ENCODE measurements around the gene CLIP1. TPM values are rescaled to one million over a fixed set of nuclear protein-coding genes. Genes with fewer than 3 reads are reported as not detected.
"Not testable (repeated sequence)": the region's sequence is repeated elsewhere in the genome, so short reads cannot be mapped to it uniquely, and the experiment has no call there.

The CLIP1 gene
- total RNA-seq, 1 donor from 2014 or later = 29.2 TPM

GRCh38 chr12:122356991-122357390 is 65.5 kb downstream of the CLIP1 start:
- DNase-seq (ENCODE audit: low read depth in 2 of 2) = not testable (repeated sequence)

- DNase-seq (ENCODE audit: low read depth in 2 of 2) = peak; percentile 76 to 80
These were observed 66.3 kb downstream of the CLIP1 start for GRCh38 chr12:122356192-122356635.

- no peak for DNase-seq (ENCODE audit: low read depth in 2 of 2)
These were observed 66.8 kb downstream of the CLIP1 start for GRCh38 chr12:122355706-122356105.

GRCh38 chr12:122354958-122355641 is 67.4 kb downstream of the CLIP1 start:
- no peak for DNase-seq (ENCODE audit: low read depth in 2 of 2)

GRCh38 chr12:122352394-122352793 is 70.1 kb downstream of the CLIP1 start:
- no peak for DNase-seq (ENCODE audit: low read depth in 2 of 2)

- peak; percentile 77 to 88 for DNase-seq (ENCODE audit: low read depth in 2 of 2)
These were observed 72.2 kb downstream of the CLIP1 start for GRCh38 chr12:122350141-122350848.

- no peak for DNase-seq (ENCODE audit: low read depth in 2 of 2)
These were observed 73.4 kb downstream of the CLIP1 start for GRCh38 chr12:122349078-122349477.

GRCh38 chr12:122348505-122348904 is 74.0 kb downstream of the CLIP1 start:
- no peak for DNase-seq (ENCODE audit: low read depth in 2 of 2)

GRCh38 chr12:122346054-122346453 is 76.4 kb downstream of the CLIP1 start:
- no peak for DNase-seq (ENCODE audit: low read depth in 2 of 2)

- DNase-seq (ENCODE audit: low read depth in 2 of 2) = no peak
These were observed 77.4 kb downstream of the CLIP1 start for GRCh38 chr12:122345042-122345441.

GRCh38 chr12:122336015-122336946 is 86.2 kb downstream of the CLIP1 start:
- peak; percentile 59 to 75 for DNase-seq (ENCODE audit: low read depth in 2 of 2)

GRCh38 chr12:122333142-122334087 is 89.1 kb downstream of the CLIP1 start:
- no peak for DNase-seq (ENCODE audit: low read depth in 2 of 2)

- DNase-seq (ENCODE audit: low read depth in 2 of 2) = peak; percentile 20 to 79
These were observed 94.7 kb downstream of the CLIP1 start for GRCh38 chr12:122327494-122328385.

- DNase-seq (ENCODE audit: low read depth in 2 of 2) = no peak
These were observed 95.5 kb downstream of the CLIP1 start for GRCh38 chr12:122327014-122327413.

- DNase-seq (ENCODE audit: low read depth in 2 of 2) = peak in 1 of 2 donors; percentile 14
These were observed 95.9 kb downstream of the CLIP1 start for GRCh38 chr12:122326586-122326985.

- no peak for DNase-seq (ENCODE audit: low read depth in 2 of 2)
These were observed 99.0 kb downstream of the CLIP1 start for GRCh38 chr12:122323311-122324019.

GRCh38 chr12:122322501-122322900 is 100.0 kb downstream of the CLIP1 start:
- peak in 1 of 2 donors; percentile 53 for DNase-seq (ENCODE audit: low read depth in 2 of 2)

- DNase-seq (ENCODE audit: low read depth in 2 of 2) = peak in 1 of 2 donors; percentile 89
These were observed 103.6 kb downstream of the CLIP1 start for GRCh38 chr12:122318607-122319605.
